HL-60/S4 (cell line): Measurements from ENCODE around the gene MED10.

Source experiments
- in situ Hi-C: fragments of 300-500 bp; cut with MboI; formaldehyde crosslinking; loops from 2 replicates; pipeline ENCODE4 v1.14.3; 2022; ENCODE audit warnings: low sequenced_read_pairs

Gene MED10

GRCh38 chr5:6353602-6354302, 24.6 kb downstream of the MED10 start:
- in situ Hi-C loops = no loop called here

DNA sequence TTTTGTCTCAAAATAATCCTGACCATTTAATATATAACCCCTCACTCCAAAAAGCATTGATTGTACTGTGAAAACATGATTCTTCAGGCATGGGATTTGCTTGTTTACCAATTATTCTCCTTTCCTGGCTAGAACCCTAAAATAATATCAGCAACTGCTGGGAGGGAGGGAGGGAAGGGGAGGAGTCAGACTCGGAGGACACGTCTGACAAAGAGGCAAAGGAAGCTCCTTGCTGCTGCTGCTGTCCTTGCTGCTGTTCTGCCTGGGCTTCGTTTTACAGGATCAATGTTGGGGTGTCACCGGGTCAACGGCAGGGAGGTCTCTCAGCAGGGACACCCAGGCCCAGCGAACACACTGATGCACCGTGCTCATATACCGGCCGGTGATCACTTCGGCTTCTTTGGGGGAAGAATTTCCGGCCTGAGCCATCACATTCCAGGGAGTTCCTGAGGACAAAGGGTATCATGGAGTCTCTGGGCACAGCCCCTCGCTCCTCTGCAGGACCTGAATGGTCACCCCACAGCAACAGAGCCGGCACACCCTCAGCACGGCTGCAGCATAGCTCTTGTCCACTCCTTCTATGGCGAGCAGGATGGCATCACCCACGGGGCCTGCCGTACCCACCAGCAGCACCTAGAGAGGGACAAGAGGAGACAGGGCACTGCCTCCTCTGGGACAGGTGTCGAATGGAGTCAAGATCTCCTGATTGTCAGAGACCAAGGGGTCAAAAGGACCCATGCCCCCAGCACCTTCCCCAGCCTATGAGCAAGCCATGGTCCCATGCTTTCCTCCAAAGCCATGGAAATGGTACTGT, 27.9 kb downstream of the MED10 start:
- in situ Hi-C loops = no loop called here

GRCh38 chr5:6349387-6349786, 29.0 kb downstream of the MED10 start:
- in situ Hi-C loops = no loop called here

GRCh38 chr5:6348476-6349000, 29.8 kb downstream of the MED10 start:
- in situ Hi-C loops = no loop called here

- in situ Hi-C loops = no loop called here
Measured at GRCh38 chr5:6347673-6348072, 30.7 kb downstream of the MED10 start.

GRCh38 chr5:6347165-6347564, 31.2 kb downstream of the MED10 start:
- in situ Hi-C loops = no loop called here

GRCh38 chr5:6344593-6344989, 33.8 kb downstream of the MED10 start:
- in situ Hi-C loops = no loop called here

GRCh38 chr5:6343951-6344592, 34.3 kb downstream of the MED10 start:
- in situ Hi-C loops = no loop called here

GRCh38 chr5:6342689-6343315, 35.5 kb downstream of the MED10 start:
- in situ Hi-C loops = no loop called here

- in situ Hi-C loops = no loop called here
Measured at GRCh38 chr5:6340100-6340499, 38.2 kb downstream of the MED10 start.

GRCh38 chr5:6338871-6339270, 39.5 kb downstream of the MED10 start:
- in situ Hi-C loops = no loop called here

GRCh38 chr5:6338135-6338534, 40.2 kb downstream of the MED10 start:
- in situ Hi-C loops = no loop called here

GRCh38 chr5:6333182-6333905, 45.0 kb downstream of the MED10 start:
- in situ Hi-C loops = no loop called here

DNA sequence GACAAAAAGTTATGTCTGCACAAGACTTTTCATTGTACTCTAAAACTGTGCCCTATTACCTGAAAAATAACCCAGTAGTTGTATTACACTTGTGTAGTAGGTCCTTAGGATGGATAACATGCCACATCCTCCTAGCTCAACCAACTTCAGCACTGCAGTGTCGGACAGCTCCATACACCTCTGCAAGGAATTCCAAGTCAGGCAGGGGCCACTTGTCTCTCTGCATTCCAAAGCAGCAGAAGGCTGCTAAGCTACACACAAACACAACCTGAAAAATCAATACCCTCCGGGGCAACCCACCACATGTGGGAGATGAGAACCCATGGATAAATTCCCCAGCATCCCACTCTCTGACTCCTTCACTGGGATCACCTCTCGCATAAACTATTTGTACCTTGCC, 50.2 kb downstream of the MED10 start:
- in situ Hi-C loops = no loop called here

GRCh38 chr5:6326776-6327175, 51.6 kb downstream of the MED10 start:
- in situ Hi-C loops = no loop called here

DNA sequence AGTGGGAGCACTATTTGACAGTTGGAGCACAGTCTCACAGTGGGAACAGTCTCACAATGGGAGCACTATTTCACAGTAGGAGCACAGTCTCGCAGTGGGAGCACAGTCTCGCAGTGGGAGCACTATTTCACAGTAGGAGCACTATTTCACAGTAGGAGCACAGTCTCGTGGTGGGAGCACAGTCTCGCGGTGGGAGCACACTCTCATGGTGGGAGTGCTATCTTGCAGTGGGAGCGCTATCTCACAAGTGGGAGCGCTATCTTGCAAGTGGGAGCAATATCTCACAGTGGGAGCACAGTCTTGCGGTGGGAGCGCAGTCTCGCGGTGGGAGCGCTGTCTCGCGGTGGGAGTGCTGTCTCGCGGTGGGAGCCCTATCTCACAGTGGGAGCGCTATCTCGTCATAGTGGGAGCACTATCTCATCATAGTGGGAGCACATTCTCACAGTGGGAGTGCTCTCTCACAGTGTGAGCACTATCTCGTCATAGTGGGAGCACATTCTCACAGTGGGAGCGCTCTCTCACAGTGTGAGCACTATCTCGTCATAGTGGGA, 56.1 kb downstream of the MED10 start:
- in situ Hi-C loops = no loop called here
